Measurements from ENCODE around the gene STING1.

- TF ChIP-seq POLR2A (IDR thresholded peaks at IDR 0.05; ENCODE audit: low read length) (no peak), GATA1 (IDR thresholded peaks at IDR 0.05; ENCODE audit: low read depth, low read length) (no peak)
These were observed 52.5 kb downstream of the STING1 start for GRCh38 chr5:139430015-139430414.

Measured in erythroblast (primary cell).